ENCODE results near the gene SLC28A1.
"Not testable (repeated sequence)": the region's sequence is repeated elsewhere in the genome, so short reads cannot be mapped to it uniquely, and the experiment has no call there.

Gene SLC28A1

GRCh38 chr15:84883916-84884781 lies at the start of gene SLC28A1:
Gene SLC28A1 (plus strand): TSS chr15:84884662. CDS start chr15:84887761, 3,099 bp downstream.
- DNase-seq, result no peak

GRCh38 chr15:84834969-84835368 lies 49.5 kb upstream of the SLC28A1 start:
- no peak for DNase-seq

- no peak for DNase-seq
Measured at GRCh38 chr15:84835661-84836337, 48.7 kb upstream of the SLC28A1 start.

- no peak for DNase-seq
Measured at GRCh38 chr15:84836844-84837243, 47.6 kb upstream of the SLC28A1 start.

GRCh38 chr15:84839714-84840113 lies 44.7 kb upstream of the SLC28A1 start:
- no peak for DNase-seq

GRCh38 chr15:84840255-84840654 lies 44.2 kb upstream of the SLC28A1 start:
- DNase-seq, result no peak

GRCh38 chr15:84840741-84841429 lies 43.6 kb upstream of the SLC28A1 start:
- DNase-seq, result no peak

GRCh38 chr15:84842781-84843180 lies 41.7 kb upstream of the SLC28A1 start:
- no peak for DNase-seq

- DNase-seq, result no peak
Measured at GRCh38 chr15:84844964-84845363, 39.5 kb upstream of the SLC28A1 start.

GRCh38 chr15:84845631-84846030 lies 38.8 kb upstream of the SLC28A1 start:
- DNase-seq, result not testable (repeated sequence)

- DNase-seq, result no peak
Measured at GRCh38 chr15:84846269-84846668, 38.2 kb upstream of the SLC28A1 start.

- DNase-seq, result no peak
Measured at GRCh38 chr15:84847382-84847781, 37.1 kb upstream of the SLC28A1 start.

- DNase-seq, result no peak
Measured at GRCh38 chr15:84852212-84852611, 32.2 kb upstream of the SLC28A1 start.

- no peak for DNase-seq
Measured at GRCh38 chr15:84855136-84855535, 29.3 kb upstream of the SLC28A1 start.

GRCh38 chr15:84855765-84856164 lies 28.7 kb upstream of the SLC28A1 start:
- DNase-seq, result no peak

GRCh38 chr15:84856731-84857417 lies 27.6 kb upstream of the SLC28A1 start:
- DNase-seq, result no peak

GRCh38 chr15:84857418-84858004 lies 27.0 kb upstream of the SLC28A1 start:
- no peak for DNase-seq

- no peak for DNase-seq
Measured at GRCh38 chr15:84858231-84858630, 26.2 kb upstream of the SLC28A1 start.

GRCh38 chr15:84859144-84859543 lies 25.3 kb upstream of the SLC28A1 start:
- no peak for DNase-seq

GRCh38 chr15:84859651-84860050 lies 24.8 kb upstream of the SLC28A1 start:
- DNase-seq, result no peak

GRCh38 chr15:84861781-84862180 lies 22.7 kb upstream of the SLC28A1 start:
- no peak for DNase-seq

- no peak for DNase-seq
Measured at GRCh38 chr15:84862214-84862975, 22.1 kb upstream of the SLC28A1 start.
